ENCODE results near the gene BCL2L2.
"Not testable (repeated sequence)": the region's sequence is repeated elsewhere in the genome, so short reads cannot be mapped to it uniquely, and the experiment has no call there.

The BCL2L2 gene

DNA sequence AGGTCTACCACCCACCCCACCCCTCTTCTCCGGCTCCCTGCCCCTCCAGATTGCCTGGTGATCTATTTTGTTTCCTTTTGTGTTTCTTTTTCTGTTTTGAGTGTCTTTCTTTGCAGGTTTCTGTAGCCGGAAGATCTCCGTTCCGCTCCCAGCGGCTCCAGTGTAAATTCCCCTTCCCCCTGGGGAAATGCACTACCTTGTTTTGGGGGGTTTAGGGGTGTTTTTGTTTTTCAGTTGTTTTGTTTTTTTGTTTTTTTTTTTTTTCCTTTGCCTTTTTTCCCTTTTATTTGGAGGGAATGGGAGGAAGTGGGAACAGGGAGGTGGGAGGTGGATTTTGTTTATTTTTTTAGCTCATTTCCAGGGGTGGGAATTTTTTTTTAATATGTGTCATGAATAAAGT is 19.1 kb downstream of the BCL2L2 start:
- Mint-ChIP-seq H3K27ac (peak overlapping the region; percentile 37), H3K4me1 (peaks cover 14 to 41% of the 10 kb centered on the region in 2 donors), H3K4me3 (peak overlapping the region in 1 of 2 donors; percentile 11), H3K36me3 (peaks cover 27 to 43% of the 10 kb centered on the region in 2 donors)
- not testable (repeated sequence) for H3K27me3 Mint-ChIP-seq; H3K9me3 Mint-ChIP-seq; ATAC-seq (replicated peaks); DNase-seq

DNA sequence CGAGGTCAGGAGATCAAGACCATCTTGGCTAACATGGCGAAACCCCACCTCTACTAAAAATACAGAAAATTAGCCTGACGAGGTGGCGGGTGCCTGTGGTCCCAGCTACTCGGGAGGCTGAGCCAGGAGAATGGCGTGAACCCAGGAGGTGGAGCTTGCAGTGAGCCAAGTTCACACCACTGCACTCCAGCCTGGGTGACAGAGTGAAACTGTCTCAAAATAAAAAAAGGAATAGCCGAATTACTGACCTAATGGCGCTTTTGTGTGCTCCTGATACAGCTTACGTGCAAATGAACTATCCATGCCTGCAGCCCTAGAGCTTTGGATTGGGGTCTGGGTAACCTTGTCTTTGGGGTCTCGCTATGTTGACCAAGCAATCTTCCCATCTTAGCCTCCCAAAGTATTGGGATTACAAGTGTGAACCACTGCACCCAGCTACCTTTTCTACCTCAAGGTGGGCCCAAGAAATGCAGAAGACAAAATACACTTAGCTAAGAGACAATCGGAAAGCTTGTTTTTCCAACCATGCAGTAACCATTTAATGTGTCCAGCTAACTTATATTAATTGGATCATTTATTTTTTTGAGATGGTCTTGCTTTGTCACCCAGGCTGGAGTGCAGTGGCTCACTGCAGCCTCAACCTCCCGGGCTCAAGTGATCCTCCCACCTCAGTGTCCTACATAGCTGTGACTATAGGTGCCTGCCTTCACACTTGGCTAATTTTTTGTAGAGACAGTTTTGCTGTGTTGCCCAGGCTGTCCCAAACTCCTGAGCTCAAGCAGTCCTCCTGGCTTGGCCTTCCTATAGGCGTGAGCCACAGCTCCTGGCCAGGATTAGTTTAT is 20.1 kb downstream of the BCL2L2 start:
- H3K27me3 Mint-ChIP-seq = no peaks in the 10 kb centered on the region
- ATAC-seq (replicated peaks) = no peak
- H3K9me3 Mint-ChIP-seq = no peaks in the 10 kb centered on the region
- H3K4me3 Mint-ChIP-seq = no peak overlapping the region
- H3K36me3 Mint-ChIP-seq = peaks cover 27 to 43% of the 10 kb centered on the region in 2 donors
- H3K27ac Mint-ChIP-seq = no peak overlapping the region
- peaks cover 14 to 40% of the 10 kb centered on the region in 2 donors for H3K4me1 Mint-ChIP-seq
- no peak for DNase-seq

DNA sequence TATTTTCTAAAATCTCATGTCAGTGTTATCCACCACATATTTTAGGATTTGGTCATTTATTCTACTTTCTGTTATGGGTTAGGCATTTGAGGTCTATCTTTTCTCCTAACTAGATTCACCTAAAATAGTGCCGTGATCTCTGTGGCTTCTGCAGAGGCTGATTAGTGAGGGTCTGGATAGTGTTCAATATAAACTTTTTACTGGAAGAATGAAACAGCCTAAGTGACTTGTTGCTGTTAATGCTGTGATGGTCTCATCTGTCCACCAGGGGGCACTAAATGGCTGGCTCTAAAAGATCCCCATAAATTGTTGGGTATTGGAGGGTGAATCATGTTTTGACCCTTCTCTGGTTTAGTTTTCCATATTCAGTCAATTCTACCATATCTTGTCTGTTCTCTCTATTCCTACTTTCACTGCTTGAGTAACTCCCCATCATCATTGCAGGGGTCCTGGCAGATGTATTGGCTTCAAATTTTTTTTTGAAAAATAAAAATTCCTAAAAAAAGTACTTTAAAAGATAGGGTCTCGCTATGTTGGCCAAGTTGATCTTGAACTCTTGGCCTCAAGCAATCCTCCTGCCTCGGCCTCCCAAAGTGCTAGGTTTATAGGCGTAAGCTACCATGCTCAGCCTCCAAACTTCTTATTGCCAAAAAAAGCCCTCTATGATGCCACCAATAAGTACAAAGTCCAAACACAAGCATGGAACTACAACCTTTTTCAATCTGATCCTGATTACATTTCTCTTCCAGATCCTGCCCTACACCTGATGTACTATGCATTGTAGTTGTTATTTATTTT is 21.5 kb downstream of the BCL2L2 start:
- DNase-seq = peak; percentile 32
- Mint-ChIP-seq H3K36me3 (peaks cover 19 to 29% of the 10 kb centered on the region in 2 donors), H3K27me3 (no peaks in the 10 kb centered on the region), H3K9me3 (no peaks in the 10 kb centered on the region), H3K4me1 (peaks cover 5 to 27% of the 10 kb centered on the region in 2 donors), H3K4me3 (no peak overlapping the region), H3K27ac (no peak overlapping the region)
- ATAC-seq (replicated peaks) = peak; percentile 73 to 83

DNA sequence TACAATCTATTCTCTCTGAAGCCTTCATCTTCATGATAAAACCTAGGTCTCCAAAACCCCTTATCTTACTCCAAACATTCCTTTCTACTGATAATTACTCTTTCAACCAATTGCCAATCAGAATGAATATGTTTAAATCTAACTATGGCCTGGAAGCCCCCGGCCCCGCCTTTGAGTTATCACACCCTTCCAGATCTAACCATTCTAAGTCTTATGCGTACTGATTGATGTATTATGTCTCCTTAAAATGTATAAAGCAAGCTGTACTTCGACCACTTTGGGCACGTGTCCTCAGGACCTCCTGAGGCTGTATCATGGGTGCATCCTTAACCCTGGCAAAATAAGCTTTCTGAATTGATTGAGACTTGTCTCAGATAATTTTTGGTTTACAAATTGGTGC is 29.0 kb downstream of the BCL2L2 start:
- Mint-ChIP-seq H3K4me3 (no peak overlapping the region), H3K9me3 (peaks cover 0 to 6% of the 10 kb centered on the region in 2 donors), H3K36me3 (no peaks in the 10 kb centered on the region), H3K27me3 (peaks cover 28 to 38% of the 10 kb centered on the region in 2 donors), H3K27ac (no peak overlapping the region), H3K4me1 (no peaks in the 10 kb centered on the region)
- DNase-seq = no peak
- ATAC-seq (replicated peaks) = no peak

DNA sequence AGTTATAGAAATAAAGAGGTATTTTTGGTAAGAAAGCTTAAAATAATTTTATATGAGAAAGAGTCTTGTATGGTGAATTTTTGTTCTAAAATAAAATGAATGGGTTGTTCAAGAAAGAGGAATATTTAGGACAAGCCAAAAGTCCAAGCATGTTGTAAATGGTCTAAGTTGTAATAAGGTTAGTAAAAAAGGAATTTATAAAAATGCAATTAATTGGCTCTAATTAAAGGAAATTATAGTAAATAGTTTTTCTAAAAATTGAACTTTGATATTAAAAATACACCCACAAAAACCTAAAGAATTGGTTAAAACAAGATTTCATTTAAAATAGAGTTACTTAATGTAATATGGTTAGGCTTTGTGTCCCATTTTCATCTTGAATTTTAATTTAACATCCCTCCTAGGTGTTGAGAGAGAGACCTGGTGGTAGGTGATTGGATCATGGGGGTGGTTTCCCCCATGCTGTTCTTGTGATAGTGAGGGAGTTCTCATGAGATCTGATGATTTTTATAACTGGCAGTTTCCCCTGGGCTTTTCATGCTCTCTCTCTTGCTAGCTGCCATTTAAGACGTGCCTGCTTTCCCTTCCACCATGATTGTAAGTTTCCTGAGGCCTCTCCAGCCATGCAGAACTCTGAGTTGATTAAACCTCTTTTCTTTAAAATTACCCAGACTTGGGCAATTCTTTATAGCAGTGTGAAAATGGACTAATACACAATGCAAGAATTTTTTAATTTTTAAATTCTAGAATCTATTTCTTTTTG is 33.1 kb downstream of the BCL2L2 start:
- Mint-ChIP-seq H3K27me3 (peaks cover 34 to 35% of the 10 kb centered on the region in 2 donors), H3K4me3 (no peak overlapping the region), H3K36me3 (no peaks in the 10 kb centered on the region), H3K27ac (no peak overlapping the region), H3K9me3 (peaks cover 0 to 6% of the 10 kb centered on the region in 2 donors), H3K4me1 (no peaks in the 10 kb centered on the region)
- no peak for ATAC-seq (replicated peaks)
- no peak for DNase-seq

DNA sequence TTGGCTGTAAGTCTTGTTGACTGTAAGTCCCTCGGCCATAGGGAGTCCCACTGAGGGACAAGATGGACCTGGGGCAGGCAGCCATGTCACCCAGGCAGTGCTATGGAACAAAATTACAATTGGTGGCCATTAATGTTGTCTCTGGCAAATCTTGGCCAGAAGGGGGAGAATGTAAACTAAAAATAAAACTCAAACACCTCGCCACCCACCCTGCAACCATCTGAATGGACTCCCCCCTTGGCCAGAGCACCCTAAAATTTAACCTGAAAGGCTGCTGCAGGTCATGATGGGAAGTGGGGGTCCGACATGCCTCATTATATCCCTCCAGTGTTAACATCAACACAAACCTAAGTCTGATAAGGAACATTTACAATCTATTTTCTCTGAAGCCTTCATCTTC is 37.8 kb downstream of the BCL2L2 start:
- ATAC-seq (replicated peaks) (no peak), DNase-seq (no peak)
- Mint-ChIP-seq H3K4me1 (no peaks in the 10 kb centered on the region), H3K27me3 (peaks cover 31 to 34% of the 10 kb centered on the region in 2 donors), H3K27ac (no peak overlapping the region), H3K36me3 (no peaks in the 10 kb centered on the region), H3K9me3 (peaks cover 0 to 3% of the 10 kb centered on the region in 2 donors), H3K4me3 (no peak overlapping the region)

DNA sequence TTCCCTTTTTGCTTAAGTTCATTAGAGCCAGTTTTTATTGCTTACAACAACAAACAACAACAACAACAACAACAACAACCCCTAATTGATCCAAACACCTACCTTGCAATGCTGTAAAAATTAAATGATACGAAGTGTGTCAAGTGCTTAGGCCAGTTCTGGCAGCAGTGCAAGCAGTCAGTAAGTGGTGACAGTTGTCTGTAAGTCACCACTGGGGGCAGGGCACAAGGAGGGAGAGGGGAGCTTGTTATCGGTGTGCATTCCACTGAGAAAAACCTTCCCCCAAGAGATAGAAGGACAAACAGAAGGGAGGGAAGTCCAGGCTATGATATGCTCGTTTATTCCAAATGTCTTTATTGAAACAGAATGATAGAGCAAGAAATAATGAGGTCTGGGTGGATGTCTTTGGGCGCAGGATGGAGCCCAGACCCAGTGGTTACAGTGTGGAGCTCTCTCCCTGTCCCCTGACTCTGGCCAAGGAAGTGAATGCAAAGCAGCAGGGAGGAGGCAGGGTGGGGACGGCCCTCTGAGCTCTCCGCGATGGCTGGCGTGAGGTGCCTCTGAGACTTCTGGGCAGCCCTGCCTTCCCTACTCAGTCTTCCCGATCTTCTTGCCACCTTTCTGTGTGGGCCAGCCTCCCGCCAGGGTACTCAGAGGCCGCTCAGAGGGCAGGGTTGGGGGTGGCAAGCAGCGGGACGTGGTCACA is 39.5 kb downstream of the BCL2L2 start:
- peaks cover 48% of the 10 kb centered on the region in 2 donors for H3K27me3 Mint-ChIP-seq
- DNase-seq (no peak), ATAC-seq (replicated peaks) (no peak)
- H3K4me3 Mint-ChIP-seq = no peak overlapping the region
- no peaks in the 10 kb centered on the region for H3K4me1 Mint-ChIP-seq
- peaks cover 0 to 3% of the 10 kb centered on the region in 2 donors for H3K9me3 Mint-ChIP-seq
- H3K27ac Mint-ChIP-seq = no peak overlapping the region
- H3K36me3 Mint-ChIP-seq = no peaks in the 10 kb centered on the region

DNA sequence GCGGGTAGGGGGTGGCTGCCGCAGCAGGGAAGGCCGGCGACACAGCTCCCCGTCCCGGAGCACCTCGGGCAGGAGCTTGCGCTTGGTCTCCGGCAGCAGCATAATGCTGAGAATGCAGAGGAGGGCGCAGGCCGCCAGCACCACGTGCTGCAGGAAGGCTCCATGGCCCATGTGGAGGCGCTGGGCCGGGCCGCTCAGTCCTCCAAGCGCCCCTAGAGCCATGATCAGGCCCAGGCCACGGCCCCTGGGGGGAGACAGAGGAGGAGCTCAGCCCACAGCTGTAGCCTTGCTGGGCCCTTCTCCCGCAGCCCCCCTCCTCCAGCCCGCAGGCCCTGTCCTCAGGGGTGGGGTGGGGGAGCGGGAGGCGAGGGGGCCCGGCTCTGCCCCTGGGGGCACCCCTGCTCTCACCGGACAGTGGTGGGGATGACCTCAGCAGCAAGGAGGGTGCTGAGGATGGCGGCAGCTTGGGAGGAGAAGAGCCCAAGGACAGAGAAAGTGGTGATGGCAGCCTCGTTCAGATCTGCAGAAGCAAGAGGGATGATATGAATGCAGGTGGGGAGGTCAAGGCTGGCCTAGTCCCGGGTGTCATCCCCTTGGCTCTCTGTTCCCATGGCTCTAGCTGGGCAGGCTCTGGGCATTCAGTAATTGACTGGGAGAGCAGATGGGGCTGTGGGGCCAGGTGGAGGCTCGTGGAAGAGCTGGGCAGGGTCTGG is 40.2 kb downstream of the BCL2L2 start:
- Mint-ChIP-seq H3K9me3 (peaks cover 0 to 3% of the 10 kb centered on the region in 2 donors), H3K27ac (no peak overlapping the region), H3K36me3 (no peaks in the 10 kb centered on the region), H3K4me3 (no peak overlapping the region), H3K27me3 (peaks cover 50 to 55% of the 10 kb centered on the region in 2 donors), H3K4me1 (no peaks in the 10 kb centered on the region)
- no peak for DNase-seq
- no peak for ATAC-seq (replicated peaks)

DNA sequence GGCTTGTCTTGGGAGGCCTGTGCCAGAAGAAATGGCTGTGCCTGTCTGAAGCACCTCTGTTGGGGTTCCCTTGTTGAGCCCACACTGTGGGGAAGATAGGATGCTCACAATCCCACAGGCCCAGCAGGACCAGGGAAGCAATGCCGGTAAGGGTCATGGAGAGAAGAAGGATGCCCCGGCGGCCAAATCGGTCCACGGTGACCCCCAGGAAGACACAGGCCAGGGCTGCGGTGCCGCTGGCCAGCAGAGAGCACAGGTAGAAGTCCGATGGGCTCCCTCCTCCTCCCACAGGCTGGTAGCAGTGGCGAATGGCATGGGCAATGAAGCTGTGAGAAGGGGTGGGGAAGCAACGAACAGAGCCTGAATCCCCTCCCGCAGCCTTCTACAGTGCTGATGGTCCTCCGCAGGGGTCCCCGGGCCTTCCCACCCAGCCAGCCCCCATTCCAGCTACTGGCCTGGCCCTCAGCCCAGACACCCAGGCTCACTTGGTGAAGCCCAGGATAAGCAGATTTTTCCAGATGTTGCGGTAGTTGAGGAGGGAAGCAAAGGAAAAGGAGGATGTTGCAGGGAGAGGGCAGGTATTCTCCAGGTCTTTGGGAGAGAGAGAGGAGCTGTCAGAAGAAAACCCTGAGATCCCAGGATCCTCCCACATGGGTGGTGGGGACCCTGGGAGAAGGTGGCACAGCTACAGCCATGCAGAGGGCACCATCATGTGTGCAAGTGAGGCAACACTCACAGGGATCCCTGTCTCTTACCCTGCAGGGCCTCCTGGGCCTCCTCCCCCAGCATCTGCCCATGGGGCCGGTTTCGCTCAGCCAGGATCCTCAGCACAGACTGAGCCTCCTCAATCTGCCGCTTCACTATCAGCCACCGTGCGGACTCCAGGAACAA is 41.0 kb downstream of the BCL2L2 start:
- Mint-ChIP-seq H3K9me3 (peaks cover 0 to 3% of the 10 kb centered on the region in 2 donors), H3K4me3 (no peak overlapping the region), H3K27ac (no peak overlapping the region), H3K36me3 (no peaks in the 10 kb centered on the region), H3K4me1 (no peaks in the 10 kb centered on the region), H3K27me3 (peaks cover 46 to 58% of the 10 kb centered on the region in 2 donors)
- DNase-seq (no peak), ATAC-seq (replicated peaks) (no peak)

DNA sequence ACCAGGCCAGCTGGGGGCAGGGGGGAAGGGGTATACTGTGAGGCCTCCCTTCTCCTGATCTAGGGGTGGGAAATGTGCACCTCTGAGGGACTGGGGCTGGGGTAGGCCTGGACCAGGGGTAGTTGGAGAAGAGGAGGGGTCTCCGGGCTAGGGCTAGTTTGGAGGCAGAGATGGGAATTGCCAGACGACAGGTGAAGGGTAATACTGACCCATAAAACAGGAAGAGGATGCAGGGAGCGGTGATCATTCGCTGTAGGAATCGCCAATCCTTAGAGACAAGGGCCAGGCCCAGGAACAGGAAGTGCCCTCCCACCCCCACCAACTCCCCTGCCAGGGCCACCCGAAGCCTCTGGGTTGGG is 41.6 kb downstream of the BCL2L2 start:
- Mint-ChIP-seq H3K36me3 (no peaks in the 10 kb centered on the region), H3K27me3 (peaks cover 52 to 65% of the 10 kb centered on the region in 2 donors), H3K4me3 (no peak overlapping the region), H3K9me3 (peaks cover 0 to 3% of the 10 kb centered on the region in 2 donors), H3K27ac (no peak overlapping the region), H3K4me1 (no peaks in the 10 kb centered on the region)
- ATAC-seq (replicated peaks) (no peak), DNase-seq (no peak)

DNA sequence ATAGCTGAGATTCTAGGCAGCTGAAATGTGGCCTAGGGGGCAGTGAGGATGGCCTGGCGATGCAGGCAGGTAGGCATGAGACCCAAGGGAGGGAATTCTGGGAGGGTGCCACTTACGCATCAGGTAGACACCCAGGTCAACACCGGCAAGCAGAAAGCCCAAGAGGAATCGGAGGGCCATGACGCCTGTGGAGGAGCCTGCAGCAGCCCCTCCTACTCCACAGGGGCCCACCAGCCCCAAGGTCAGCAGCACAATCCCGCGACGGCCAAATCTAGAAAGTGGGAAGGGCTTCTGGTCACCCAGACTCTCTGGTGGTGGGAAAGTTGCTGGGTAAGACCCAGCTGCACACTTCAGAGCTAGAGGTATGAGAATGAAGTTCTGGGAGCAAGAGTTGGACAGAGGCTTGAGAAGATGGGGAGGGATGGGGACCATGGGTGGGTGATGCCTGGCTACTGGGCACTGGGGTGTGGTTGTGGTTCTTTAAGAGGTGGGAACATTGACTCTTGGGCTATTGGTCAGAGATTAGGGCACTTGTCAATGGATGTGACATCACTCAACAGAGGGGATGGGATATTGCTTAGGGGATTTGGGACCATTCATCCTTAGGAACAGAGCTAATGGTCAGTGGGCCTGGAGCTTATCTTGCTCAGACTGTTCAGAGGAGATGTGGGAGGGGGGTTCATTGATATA is 42.7 kb downstream of the BCL2L2 start:
- Mint-ChIP-seq H3K27me3 (peaks cover 62 to 75% of the 10 kb centered on the region in 2 donors), H3K4me1 (no peaks in the 10 kb centered on the region), H3K4me3 (no peak overlapping the region), H3K9me3 (peaks cover 0 to 3% of the 10 kb centered on the region in 2 donors), H3K27ac (no peak overlapping the region), H3K36me3 (no peaks in the 10 kb centered on the region)
- ATAC-seq (replicated peaks) (no peak), DNase-seq (no peak)

All from stimulated activated naive B cell treated with anti-CD40 and anti-IgM and Interleukin-4, amounts not matched to agents 10 μg/mL and 1 μg/mL and 100 μg/mL, for 72 hours (primary cell).